ENCODE results near the gene ARIH1.
"Not testable (repeated sequence)": the region's sequence is repeated elsewhere in the genome, so short reads cannot be mapped to it uniquely, and the experiment has no call there.

Gene ARIH1

DNA sequence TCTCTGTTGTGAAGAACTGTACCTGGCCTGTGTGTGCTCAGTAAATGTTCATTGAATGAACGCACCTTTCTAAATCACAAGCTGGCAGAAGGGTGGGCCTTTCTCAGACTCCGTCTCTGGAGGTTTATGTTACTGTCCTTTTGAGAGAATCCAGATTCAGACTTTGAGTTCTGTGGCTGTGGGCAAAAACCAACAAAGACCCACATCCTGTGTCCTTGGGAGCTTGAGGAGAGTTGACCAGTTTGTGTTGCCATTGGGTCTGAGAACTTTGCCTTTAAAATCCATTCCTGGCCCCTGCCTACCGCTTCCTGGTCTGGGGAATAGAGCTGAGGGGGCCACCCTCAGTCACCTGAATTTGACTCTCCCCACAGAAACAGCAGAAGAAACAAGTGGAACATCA is 134.0 kb downstream of the ARIH1 start:
- not testable (repeated sequence) for DNase-seq (ENCODE audit: low spot score)

DNA sequence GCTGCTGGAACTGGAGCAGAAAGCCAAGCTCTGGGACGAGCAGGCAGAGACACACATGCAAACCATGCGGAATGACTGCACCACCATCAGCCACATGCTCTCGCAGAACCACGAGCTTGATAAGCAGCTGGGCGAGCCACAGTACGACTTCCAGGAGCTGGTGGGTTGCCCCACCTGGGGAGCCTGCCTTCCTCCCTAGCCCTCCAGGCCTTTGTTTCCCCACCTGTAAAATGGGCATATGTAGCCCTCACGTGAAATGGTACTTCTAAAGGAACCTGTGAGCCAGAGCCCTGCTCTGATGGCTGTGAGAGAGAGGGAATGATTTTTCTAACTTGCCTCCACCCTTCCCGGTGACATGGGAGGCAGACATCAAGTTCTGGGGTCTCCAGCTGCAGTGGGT is 135.7 kb downstream of the ARIH1 start:
- no peak for DNase-seq (ENCODE audit: low spot score)

- not testable (repeated sequence) for DNase-seq (ENCODE audit: low spot score)
These were observed 138.2 kb downstream of the ARIH1 start for GRCh38 chr15:72612324-72612723.

- no peak for DNase-seq (ENCODE audit: low spot score)
These were observed 140.8 kb downstream of the ARIH1 start for GRCh38 chr15:72614810-72615532.

- DNase-seq (ENCODE audit: low spot score) = not testable (repeated sequence)
These were observed 141.6 kb downstream of the ARIH1 start for GRCh38 chr15:72615533-72616233.

- DNase-seq (ENCODE audit: low spot score) = no peak
These were observed 142.5 kb downstream of the ARIH1 start for GRCh38 chr15:72616491-72617210.

GRCh38 chr15:72623854-72624253 is 149.7 kb downstream of the ARIH1 start:
- not testable (repeated sequence) for DNase-seq (ENCODE audit: low spot score)

DNA sequence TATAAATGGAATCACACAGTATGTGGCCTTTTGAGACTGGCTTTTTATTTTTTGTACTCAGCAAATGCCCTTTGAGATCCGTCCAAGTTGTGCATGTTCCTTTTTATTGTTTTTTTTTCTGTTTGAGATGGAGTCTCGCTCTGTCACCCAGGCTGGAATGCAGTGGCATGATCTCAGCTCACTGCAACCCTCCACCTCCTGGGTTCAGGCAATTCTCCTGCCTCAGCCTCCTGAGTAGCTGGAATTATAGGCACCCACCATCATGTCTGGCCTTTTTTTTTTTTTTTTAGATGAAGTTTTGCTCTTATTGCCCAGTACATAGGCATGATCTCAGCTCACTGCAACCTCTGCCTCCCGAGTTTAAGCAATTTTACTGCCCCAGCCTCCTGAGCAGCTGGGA is 152.0 kb downstream of the ARIH1 start:
- DNase-seq (ENCODE audit: low spot score) = not testable (repeated sequence)

GRCh38 chr15:72628249-72629067 is 154.3 kb downstream of the ARIH1 start:
- DNase-seq (ENCODE audit: low spot score) = not testable (repeated sequence)

DNA sequence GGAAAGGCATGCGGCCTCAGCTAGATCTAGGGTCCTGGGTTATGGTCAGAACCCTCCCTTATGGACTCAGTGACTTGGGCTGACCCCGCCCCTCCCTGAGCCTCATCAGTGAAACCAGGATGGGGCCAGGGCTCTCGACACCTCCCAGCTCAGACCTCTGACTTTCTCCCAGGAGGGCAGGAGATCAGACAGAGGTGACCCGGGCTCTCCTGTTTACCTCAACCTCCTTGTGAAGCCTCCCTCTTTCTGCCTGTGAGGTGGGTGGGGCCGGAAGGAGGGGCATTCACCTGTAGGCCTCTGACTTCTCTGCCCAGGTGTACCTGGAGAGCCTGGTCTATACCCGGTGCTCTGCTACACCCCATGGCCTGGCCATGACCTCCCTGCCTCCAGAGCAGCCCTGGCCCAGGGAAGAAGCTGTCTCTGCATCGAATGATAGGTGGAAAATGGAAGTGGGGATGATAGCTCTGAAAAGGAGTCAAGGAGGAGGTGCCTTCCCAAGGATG is 155.0 kb downstream of the ARIH1 start:
- not testable (repeated sequence) for DNase-seq (ENCODE audit: low spot score)

DNA sequence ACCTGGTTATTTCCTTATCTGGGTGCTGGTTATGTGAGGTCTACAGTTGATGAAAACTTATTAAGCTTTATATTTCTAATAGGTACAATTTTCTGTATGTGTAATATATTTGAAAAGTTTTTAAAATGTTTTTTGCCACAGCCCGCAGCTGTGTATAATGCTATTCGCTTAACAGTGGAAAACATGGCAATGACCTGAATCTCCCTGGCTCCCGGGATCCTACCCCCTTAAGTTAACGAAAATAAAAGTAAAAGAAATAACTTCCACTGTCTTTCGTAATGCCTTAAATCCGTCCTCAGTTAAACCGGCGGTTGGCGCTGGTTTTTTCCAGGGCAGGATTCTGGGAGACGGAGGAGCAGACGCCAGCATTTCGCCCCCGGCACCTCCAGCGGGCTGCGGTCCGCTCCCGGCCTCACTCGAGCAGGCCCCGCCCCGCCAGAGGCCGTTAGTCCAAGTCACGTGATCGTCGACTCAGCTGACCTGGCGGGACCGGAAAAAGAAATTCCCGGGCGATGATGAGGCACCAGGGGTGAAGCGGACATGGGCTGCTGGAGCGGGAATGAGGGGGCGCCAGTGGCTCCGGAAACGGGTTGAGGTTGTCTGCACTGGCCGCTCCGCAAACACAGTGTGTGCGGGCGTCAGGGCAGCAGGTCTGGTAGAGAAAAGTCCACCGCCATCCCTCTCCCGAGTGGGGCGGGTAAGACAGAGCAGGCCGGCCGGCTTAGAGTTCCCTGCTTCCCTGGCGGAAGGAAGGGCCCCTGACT is 162.6 kb downstream of the ARIH1 start:
- DNase-seq (ENCODE audit: low spot score) = not testable (repeated sequence)

- DNase-seq (ENCODE audit: low spot score) = not testable (repeated sequence)
These were observed 165.8 kb downstream of the ARIH1 start for GRCh38 chr15:72639759-72640483.

DNA sequence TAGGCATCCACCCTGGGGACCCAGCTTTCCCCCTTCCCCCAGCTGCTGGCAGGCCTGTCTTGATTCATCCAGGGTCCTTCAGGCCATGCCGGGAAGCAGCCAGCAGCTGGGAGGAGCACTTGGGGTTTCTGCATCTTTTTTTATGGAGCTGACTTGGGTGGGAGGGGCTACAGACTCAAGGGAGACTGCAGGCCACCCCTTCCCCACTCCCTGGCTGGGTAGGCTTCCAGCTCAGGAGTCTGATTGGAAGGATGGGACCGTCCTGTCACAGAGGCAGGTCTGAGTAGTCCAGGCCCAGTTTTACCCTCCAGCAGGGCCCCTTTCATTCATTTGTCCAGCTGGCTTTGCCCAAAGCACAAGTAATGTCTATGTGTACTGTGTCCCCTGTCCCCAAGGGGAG is 168.1 kb downstream of the ARIH1 start:
- DNase-seq (ENCODE audit: low spot score) = not testable (repeated sequence)

GRCh38 chr15:72648631-72649253 is 174.6 kb downstream of the ARIH1 start:
- DNase-seq (ENCODE audit: low spot score) = not testable (repeated sequence)

Data from AG20443 (cell line).